OCI-LY3 (cell line): Measurements from ENCODE around the gene CPA3.

Experiments
- H2AFZ ChIP-seq: fragments of 200-600, 300-600 bp; shearing (Covaris generic); 2 replicates; pipeline ENCODE4 v1.6.0; 2014; ENCODE audit warnings: antibody characterized with exemption, low read depth, low read length
- H3K27ac ChIP-seq: fragments of 200-600, 300-600 bp; sonication (generic); 2 replicates; pipeline ENCODE4 v1.5.1; 2014; ENCODE audit warnings: mild to moderate bottlenecking, low read length, moderate library complexity, mixed read lengths
- H3K27me3 ChIP-seq: fragments of 200-600, 300-600 bp; sonication (generic); 2 replicates; pipeline ENCODE4 v1.6.1; 2014; ENCODE audit warnings: low read depth, low read length, mixed read lengths
- H3K36me3 ChIP-seq: fragments of 200-600, 300-600 bp; sonication (generic); replicated peaks from 2 replicates; pipeline ENCODE3; 2014; ENCODE audit warnings: low read depth, low read length, mixed read lengths
- H3K4me1 ChIP-seq: fragments of 300-600, 200-600 bp; sonication (generic); 2 replicates; pipeline ENCODE4 v1.6.1; 2014; ENCODE audit warnings: low read length, mixed read lengths
- H3K4me2 ChIP-seq: fragments of 200-600, 300-600 bp; sonication (generic); 2 replicates; pipeline ENCODE4 v1.6.1; 2014; ENCODE audit warnings: low read length, mixed read lengths
- H3K4me3 ChIP-seq: fragments of 300-600, 200-600 bp; sonication (generic); 2 replicates; pipeline ENCODE4 v1.5.1; 2014; ENCODE audit warnings: antibody characterized with exemption, mild to moderate bottlenecking, low read length, moderate library complexity
- H3K79me2 ChIP-seq: fragments of 300-600, 200-600 bp; shearing (Covaris generic); 2 replicates; pipeline ENCODE4 v1.6.1; 2014; ENCODE audit warnings: mild to moderate bottlenecking, low read length, mixed read lengths
- H3K9ac ChIP-seq: fragments of 300-600, 200-600 bp; shearing (Covaris generic); 2 replicates; pipeline ENCODE4 v1.6.0; 2014; ENCODE audit warnings: mild to moderate bottlenecking, low read length, moderate library complexity
- H3K9me3 ChIP-seq: fragments of 200-600, 300-600 bp; shearing (Covaris generic); 2 replicates; pipeline ENCODE4 v1.6.1; 2014; ENCODE audit warnings: low read length, mixed read lengths; ENCODE audit not compliant: insufficient read depth
- H4K20me1 ChIP-seq: fragments of 200-600, 300-600 bp; sonication (generic); 2 replicates; pipeline ENCODE4 v1.6.1; 2016; ENCODE audit warnings: low read length, mixed read lengths; ENCODE audit not compliant: insufficient read depth
- CTCF ChIP-seq: fragments of 200-600, 300-600 bp; sonication (generic); IDR thresholded peaks from 2 replicates; pipeline ENCODE4 v1.5.1; 2014; ENCODE audit warnings: antibody characterized with exemption, low read length, low read depth
- EZH2phosphoT487 ChIP-seq: fragments of 200-600 bp; shearing (Covaris generic); IDR thresholded peaks from 2 replicates; pipeline ENCODE4 v1.6.1; 2018; ENCODE audit warnings: antibody characterized with exemption, mixed run types, low read depth

CPA3 gene

GRCh38 chr3:148938306-148938705, 73.2 kb downstream of the CPA3 start:
- TF ChIP-seq EZH2phosphoT487, result no peak
- TF ChIP-seq CTCF, result no peak
- no peak overlapping the region for H3K27ac ChIP-seq
- H3K79me2 ChIP-seq, result no peaks in the 10 kb centered on the region

GRCh38 chr3:148938936-148939335, 73.8 kb downstream of the CPA3 start:
- Histone ChIP-seq H3K9ac (no peak overlapping the region), H3K27me3 (0 out of 2 replicates have a peak, but pooled peaks cover 4% of the 10 kb centered on the region), H3K79me2 (no peaks in the 10 kb centered on the region), H4K20me1 (no peaks in the 10 kb centered on the region), H3K4me2 (no peak overlapping the region), H3K4me3 (no peak overlapping the region), H3K9me3 (no peaks in the 10 kb centered on the region), H3K36me3 (no peaks in the 10 kb centered on the region), H3K4me1 (no peaks in the 10 kb centered on the region), H2AFZ (no peak overlapping the region), H3K27ac (no peak overlapping the region)
- no peak for TF ChIP-seq EZH2phosphoT487
- no peak for TF ChIP-seq CTCF

More at GRCh38 chr3:148938306-148938705, 73.2 kb downstream of the CPA3 start:
- Histone ChIP-seq H3K27me3 (0 out of 2 replicates have a peak, but pooled peaks cover 4% of the 10 kb centered on the region), H2AFZ (no peak overlapping the region), H3K9me3 (no peaks in the 10 kb centered on the region), H3K36me3 (no peaks in the 10 kb centered on the region), H3K9ac (no peak overlapping the region), H3K4me3 (no peak overlapping the region), H3K4me1 (no peaks in the 10 kb centered on the region), H4K20me1 (no peaks in the 10 kb centered on the region), H3K4me2 (no peak overlapping the region)

GRCh38 chr3:148940983-148941382, 75.9 kb downstream of the CPA3 start:
- Histone ChIP-seq H3K36me3 (no peaks in the 10 kb centered on the region), H3K4me3 (no peak overlapping the region), H2AFZ (no peak overlapping the region), H4K20me1 (no peaks in the 10 kb centered on the region), H3K27me3 (0 out of 2 replicates have a peak, but pooled peaks cover 4% of the 10 kb centered on the region), H3K79me2 (no peaks in the 10 kb centered on the region), H3K4me2 (no peak overlapping the region), H3K9ac (no peak overlapping the region), H3K27ac (no peak overlapping the region), H3K9me3 (no peaks in the 10 kb centered on the region), H3K4me1 (peaks cover 3% of the 10 kb centered on the region)
- no peak for TF ChIP-seq CTCF
- no peak for TF ChIP-seq EZH2phosphoT487

- no peaks in the 10 kb centered on the region for H4K20me1 ChIP-seq
- no peak overlapping the region for H3K9ac ChIP-seq
- no peak overlapping the region for H2AFZ ChIP-seq
- no peak overlapping the region for H3K4me3 ChIP-seq
- no peaks in the 10 kb centered on the region for H3K36me3 ChIP-seq
- H3K9me3 ChIP-seq, result no peaks in the 10 kb centered on the region
- H3K27ac ChIP-seq, result no peak overlapping the region
- no peaks in the 10 kb centered on the region for H3K27me3 ChIP-seq
- TF ChIP-seq EZH2phosphoT487, result no peak
- TF ChIP-seq CTCF, result peak; percentile 90
- H3K4me1 ChIP-seq, result peaks cover 3% of the 10 kb centered on the region
- H3K79me2 ChIP-seq, result no peaks in the 10 kb centered on the region
- H3K4me2 ChIP-seq, result no peak overlapping the region
Observed at GRCh38 chr3:148943506-148944205, 78.6 kb downstream of the CPA3 start.
